ENCODE data around the gene VWA8. TPM values are rescaled to one million over a fixed set of nuclear protein-coding genes. Genes with fewer than 3 reads are reported as not detected.

VWA8 gene
- total RNA-seq, 1 experiment from 2014 or later, result 22.6 TPM

GRCh38 chr13:41751734-41752445 is 209.0 kb downstream of the VWA8 start:
- no peak for ATAC-seq
- ChIA-PET CTCF (no interaction called here), POLR2A (no interaction called here), RAD21 (ENCODE audit: low non-redundant PET in 1 of 2, low total read pairs in 2 of 2, uncharacterized antibody in 2 of 2, unreplicated experiment in 2 of 2) (no interaction called here)
- TF ChIP-seq RAD21 (IDR thresholded peaks at IDR 0.05; ENCODE audit: low read depth) (no peak), ZNF274 (IDR thresholded peaks at IDR 0.05; ENCODE audit: low read depth, low read length) (no peak), MAX (IDR thresholded peaks at IDR 0.05) (no peak), SIN3A (IDR thresholded peaks at IDR 0.05; ENCODE audit: low read depth) (no peak), YY1 (IDR thresholded peaks at IDR 0.05; ENCODE audit: extremely low read depth, insufficient replicate concordance, low read depth, low read length) (no peak), EZH2phosphoT487 (IDR thresholded peaks at IDR 0.05; ENCODE audit: borderline replicate concordance) (no peak), POLR2A (IDR thresholded peaks at IDR 0.05; ENCODE audit: borderline replicate concordance, extremely low read depth, insufficient read depth, insufficient read length) (no peak), SRF (IDR thresholded peaks at IDR 0.05; ENCODE audit: low read depth) (no peak), ZBTB33 (IDR thresholded peaks at IDR 0.05; ENCODE audit: extremely low read depth, insufficient replicate concordance, low read length) (no peak), CEBPB (IDR thresholded peaks at IDR 0.05; ENCODE audit: low read depth) (no peak), ATF3 (IDR thresholded peaks at IDR 0.05) (no peak), EGR1 (IDR thresholded peaks at IDR 0.05; ENCODE audit: low read depth) (no peak)
- DNase-seq (ENCODE audit: low read depth, low spot score), result no peak
- Histone ChIP-seq H3K27ac (ENCODE audit: low read depth, low read length) (no peak overlapping the region), H3K27me3 (ENCODE audit: insufficient read depth, low read length) (no peaks in the 10 kb centered on the region), H2AFZ (ENCODE audit: low read depth, low read length, poor library complexity, severe bottlenecking) (no peak overlapping the region), H3K4me1 (ENCODE audit: control insufficient read depth in 1 of 2, insufficient read depth in 2 of 2, low read length in 2 of 2) (no peaks in the 10 kb centered on the region), H4K20me1 (ENCODE audit: insufficient read depth) (no peaks in the 10 kb centered on the region), H3K79me2 (ENCODE audit: insufficient read depth, low read length) (no peaks in the 10 kb centered on the region), H3K4me3 (replicated peaks in 1 of 2; ENCODE audit: low read depth in 1 of 2, low read length in 2 of 2) (no peak overlapping the region), H3K9me3 (ENCODE audit: control insufficient read depth in 1 of 2, insufficient read depth in 1 of 2, low read depth in 1 of 2, low read length in 2 of 2) (no peaks in the 10 kb centered on the region), H3K9ac (ENCODE audit: low read length) (no peak overlapping the region), H3K9me2 (ENCODE audit: insufficient read depth) (no peaks in the 10 kb centered on the region), H3K36me3 (ENCODE audit: control insufficient read depth in 1 of 2, insufficient read depth in 2 of 2, low read length in 2 of 2) (no peaks in the 10 kb centered on the region), H3K4me2 (ENCODE audit: low read length) (no peak overlapping the region)
- no TSS peak for BruUV-seq (replicated peaks)
- intact Hi-C loops (cut with micrococcal nuclease), result no loop called here

Data from HCT116 (cell line).